HAP-1 (cell line): Measurements from ENCODE around the gene TRIM3.

Experiments used
- DNase-seq, 2 experiments: peaks; one replicate each; pipeline ENCODE4 v3.0.0-alpha.2; 2016 to 2020; ENCODE audit warnings: low spot score in 2 of 2
- H3K27me3 ChIP-seq: fragments of 250-450 bp; sonication (Bioruptor Pico); 2 replicates; pipeline ENCODE4 v1.5.1; 2020; ENCODE audit warnings: low read depth, mild to moderate bottlenecking, moderate library complexity
- H3K36me3 ChIP-seq: fragments of 250-450 bp; sonication (Bioruptor Pico); replicated peaks from 2 replicates; pipeline ENCODE4 v1.5.1; 2020; ENCODE audit warnings: mild to moderate bottlenecking
- H3K4me1 ChIP-seq: fragments of 250-450 bp; sonication (Bioruptor Pico); 2 replicates; pipeline ENCODE4 v1.5.1; 2020; ENCODE audit warnings: mild to moderate bottlenecking
- H3K4me3 ChIP-seq: fragments of 250-450 bp; sonication (Bioruptor Pico); 2 replicates; pipeline ENCODE4 v1.5.1; 2020; ENCODE audit warnings: mild to moderate bottlenecking, moderate library complexity
- H3K9me3 ChIP-seq: fragments of 250-450 bp; sonication (Bioruptor Pico); 2 replicates; pipeline ENCODE4 v1.5.1; 2020; ENCODE audit warnings: mild to moderate bottlenecking, moderate library complexity
- in situ Hi-C: fragments of 300-500 bp; cut with MboI; formaldehyde crosslinking; loops from 3 replicates; pipeline ENCODE4 v1.14.3; 2020; ENCODE audit warnings: low sequenced_read_pairs, inconsistent platforms, mixed read lengths

The TRIM3 gene

DNA sequence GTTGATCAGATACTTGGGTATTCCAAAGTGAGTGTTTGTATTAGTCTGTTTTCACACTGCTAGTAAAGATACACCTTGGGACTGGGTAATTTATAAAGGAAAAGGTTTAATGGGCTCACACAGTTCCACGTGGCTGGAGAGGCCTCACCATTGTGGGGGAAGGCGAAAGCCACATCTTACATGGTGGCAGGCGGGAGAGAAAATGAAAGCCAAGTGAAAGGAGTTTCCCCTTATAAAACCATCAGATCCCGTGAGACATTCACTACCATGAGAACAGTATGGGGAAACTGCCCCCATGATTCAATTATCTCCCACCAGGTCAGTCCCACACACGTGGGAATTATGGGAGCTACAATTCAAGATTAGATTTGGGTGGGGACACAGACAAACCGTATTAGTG, 14.6 kb upstream of the TRIM3 start:
- peaks cover 51% of the 10 kb centered on the region for H3K36me3 ChIP-seq
- H3K9me3 ChIP-seq, result no peaks in the 10 kb centered on the region
- in situ Hi-C loops, result no loop called here
- H3K4me3 ChIP-seq, result no peak overlapping the region
- H3K27me3 ChIP-seq, result no peaks in the 10 kb centered on the region
- no peak for DNase-seq
- no peaks in the 10 kb centered on the region for H3K4me1 ChIP-seq

DNA sequence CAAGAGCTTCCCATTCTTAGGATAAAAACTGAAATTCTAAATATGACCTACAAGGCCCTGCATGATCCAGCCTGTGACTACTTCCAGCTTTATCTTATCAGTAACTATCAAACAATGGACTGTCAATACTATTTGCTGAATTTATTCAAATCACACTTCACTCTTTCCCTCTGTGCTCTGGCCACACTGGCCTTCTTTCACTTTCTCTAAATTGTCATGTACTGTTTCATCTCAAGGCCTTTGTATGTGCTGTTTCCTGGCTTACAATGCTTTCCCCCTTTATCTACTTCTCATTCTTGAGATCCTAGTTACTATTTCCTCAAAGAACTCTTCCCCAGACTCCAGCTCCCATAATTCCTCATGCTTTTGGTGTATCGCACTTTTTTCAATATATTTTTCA, 13.2 kb upstream of the TRIM3 start:
- H3K36me3 ChIP-seq, result peaks cover 64% of the 10 kb centered on the region

DNA sequence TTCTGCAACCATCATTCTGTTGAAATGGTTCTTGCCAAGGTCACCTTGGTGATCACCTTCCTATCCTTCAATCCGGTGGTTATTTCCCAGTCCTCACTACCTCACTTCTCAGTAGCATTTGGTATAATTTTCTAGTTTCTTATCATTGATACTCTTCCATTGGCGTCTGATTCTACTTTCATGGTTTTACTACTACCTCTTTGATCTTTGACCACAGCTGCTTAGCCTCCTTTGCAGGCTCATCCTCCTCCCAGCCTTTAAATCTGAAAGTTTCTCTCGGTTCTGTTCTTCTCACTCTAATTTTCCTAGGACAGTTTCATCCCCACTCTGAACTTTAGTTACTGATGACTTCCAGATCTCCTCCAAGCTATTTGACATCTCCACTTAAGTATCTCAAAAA, 12.5 kb upstream of the TRIM3 start:
- in situ Hi-C loops, result no loop called here
- Histone ChIP-seq H3K4me3 (no peak overlapping the region), H3K27me3 (no peaks in the 10 kb centered on the region), H3K36me3 (peaks cover 64% of the 10 kb centered on the region), H3K4me1 (peaks cover 5% of the 10 kb centered on the region; the same call in 1 of the 2 replicates), H3K9me3 (no peaks in the 10 kb centered on the region)
- no peak for DNase-seq

More for the DNA sequence above, 13.2 kb upstream of the TRIM3 start:
- in situ Hi-C loops, result no loop called here
- Histone ChIP-seq H3K9me3 (no peaks in the 10 kb centered on the region), H3K27me3 (no peaks in the 10 kb centered on the region), H3K4me3 (no peak overlapping the region), H3K4me1 (peaks cover 5% of the 10 kb centered on the region; the same call in 1 of the 2 replicates)
- DNase-seq, result no peak

DNA sequence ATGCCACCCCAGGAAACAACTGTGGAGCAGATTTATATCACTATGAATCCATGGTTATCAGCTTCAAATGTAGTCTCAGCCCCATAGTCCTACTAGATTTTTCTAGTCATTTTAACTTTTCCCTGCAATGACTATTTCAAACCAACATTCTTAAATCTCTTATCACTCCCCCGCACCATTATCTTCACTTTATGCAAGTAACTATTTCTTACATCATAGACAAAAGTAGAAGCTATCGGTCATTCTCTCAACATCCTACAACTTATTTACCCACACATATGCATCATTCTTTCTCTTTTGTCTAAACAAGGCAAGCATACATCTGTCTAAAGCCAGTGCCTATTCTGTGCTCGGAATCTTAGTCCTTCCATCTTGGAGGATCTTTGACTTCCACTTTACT, 11.9 kb upstream of the TRIM3 start:
- Histone ChIP-seq H3K9me3 (no peaks in the 10 kb centered on the region), H3K4me3 (no peak overlapping the region), H3K27me3 (no peaks in the 10 kb centered on the region), H3K4me1 (peaks cover 5% of the 10 kb centered on the region; the same call in 1 of the 2 replicates), H3K36me3 (peaks cover 64% of the 10 kb centered on the region)
- in situ Hi-C loops, result no loop called here
- no peak for DNase-seq

DNA sequence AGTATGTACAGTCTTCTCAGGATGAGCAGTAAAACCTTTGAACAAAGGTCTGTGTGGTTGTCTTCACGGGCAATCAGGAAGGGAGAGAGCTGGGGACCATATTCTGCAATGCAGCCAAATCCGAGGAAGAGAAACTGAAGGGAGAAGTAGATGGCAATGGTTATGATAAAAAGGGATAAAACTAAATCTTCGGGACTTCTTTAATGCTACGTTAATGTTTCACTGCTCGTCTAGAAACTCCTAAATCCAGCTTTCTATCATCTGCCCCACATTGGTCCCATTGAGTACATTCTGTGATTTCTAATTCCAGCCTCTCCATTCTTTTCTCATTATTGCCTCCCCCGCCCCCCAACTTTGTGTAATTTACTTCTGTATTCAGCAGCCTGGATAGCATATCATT, 9.3 kb upstream of the TRIM3 start:
- H3K36me3 ChIP-seq, result peaks cover 77% of the 10 kb centered on the region
- peaks cover 5% of the 10 kb centered on the region; the same call in 1 of the 2 replicates for H3K4me1 ChIP-seq
- no peaks in the 10 kb centered on the region for H3K27me3 ChIP-seq
- DNase-seq, result no peak
- no peak overlapping the region for H3K4me3 ChIP-seq
- H3K9me3 ChIP-seq, result no peaks in the 10 kb centered on the region
- in situ Hi-C loops, result no loop called here

DNA sequence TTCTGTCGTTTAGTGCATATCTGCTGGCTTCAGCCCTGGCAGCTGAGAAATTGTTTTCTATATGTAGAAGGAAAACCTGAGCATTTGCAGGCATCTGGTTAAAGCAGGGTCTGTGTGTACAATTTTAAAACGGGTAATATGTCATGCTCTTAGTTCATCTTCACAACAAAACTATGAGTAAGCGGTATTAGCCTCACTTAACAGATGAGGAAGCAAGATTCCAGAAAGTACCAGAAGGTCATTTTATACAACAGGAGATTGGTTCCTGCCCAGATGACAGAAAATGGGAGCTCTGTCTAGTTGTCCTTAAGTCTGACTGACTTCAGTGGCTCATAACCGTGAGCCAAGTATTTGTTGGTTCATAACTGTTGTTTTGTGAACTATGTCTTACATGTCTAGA, 8.7 kb upstream of the TRIM3 start:
- Histone ChIP-seq H3K4me3 (peak overlapping the region; percentile 77), H3K9me3 (no peaks in the 10 kb centered on the region), H3K4me1 (peaks cover 5% of the 10 kb centered on the region; the same call in 1 of the 2 replicates), H3K27me3 (no peaks in the 10 kb centered on the region), H3K36me3 (peaks cover 77% of the 10 kb centered on the region)
- in situ Hi-C loops, result no loop called here
- no peak for DNase-seq

DNA sequence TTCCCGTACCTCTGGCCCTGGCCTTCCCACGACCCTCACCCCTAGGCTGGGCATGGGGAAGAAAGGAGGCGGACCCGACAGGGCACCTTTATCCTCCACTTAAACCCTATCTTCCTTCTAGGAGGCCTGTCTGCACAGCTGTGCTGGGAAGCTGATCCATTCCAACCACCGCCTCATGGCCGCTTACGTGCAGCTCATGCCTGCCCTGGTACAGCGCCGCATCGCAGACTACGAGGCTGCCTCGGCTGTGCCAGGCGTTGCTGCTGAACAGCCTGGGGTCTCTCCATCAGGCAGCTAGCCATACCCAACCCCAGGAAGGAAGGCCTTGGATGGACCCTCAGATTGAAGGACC, 8.2 kb upstream of the TRIM3 start:
- H3K36me3 ChIP-seq, result peaks cover 77% of the 10 kb centered on the region
- no peaks in the 10 kb centered on the region for H3K27me3 ChIP-seq
- H3K4me1 ChIP-seq, result peaks cover 5% of the 10 kb centered on the region; the same call in 1 of the 2 replicates
- H3K9me3 ChIP-seq, result no peaks in the 10 kb centered on the region
- H3K4me3 ChIP-seq, result peak overlapping the region; percentile 77
- in situ Hi-C loops, result no loop called here
- no peak for DNase-seq

DNA sequence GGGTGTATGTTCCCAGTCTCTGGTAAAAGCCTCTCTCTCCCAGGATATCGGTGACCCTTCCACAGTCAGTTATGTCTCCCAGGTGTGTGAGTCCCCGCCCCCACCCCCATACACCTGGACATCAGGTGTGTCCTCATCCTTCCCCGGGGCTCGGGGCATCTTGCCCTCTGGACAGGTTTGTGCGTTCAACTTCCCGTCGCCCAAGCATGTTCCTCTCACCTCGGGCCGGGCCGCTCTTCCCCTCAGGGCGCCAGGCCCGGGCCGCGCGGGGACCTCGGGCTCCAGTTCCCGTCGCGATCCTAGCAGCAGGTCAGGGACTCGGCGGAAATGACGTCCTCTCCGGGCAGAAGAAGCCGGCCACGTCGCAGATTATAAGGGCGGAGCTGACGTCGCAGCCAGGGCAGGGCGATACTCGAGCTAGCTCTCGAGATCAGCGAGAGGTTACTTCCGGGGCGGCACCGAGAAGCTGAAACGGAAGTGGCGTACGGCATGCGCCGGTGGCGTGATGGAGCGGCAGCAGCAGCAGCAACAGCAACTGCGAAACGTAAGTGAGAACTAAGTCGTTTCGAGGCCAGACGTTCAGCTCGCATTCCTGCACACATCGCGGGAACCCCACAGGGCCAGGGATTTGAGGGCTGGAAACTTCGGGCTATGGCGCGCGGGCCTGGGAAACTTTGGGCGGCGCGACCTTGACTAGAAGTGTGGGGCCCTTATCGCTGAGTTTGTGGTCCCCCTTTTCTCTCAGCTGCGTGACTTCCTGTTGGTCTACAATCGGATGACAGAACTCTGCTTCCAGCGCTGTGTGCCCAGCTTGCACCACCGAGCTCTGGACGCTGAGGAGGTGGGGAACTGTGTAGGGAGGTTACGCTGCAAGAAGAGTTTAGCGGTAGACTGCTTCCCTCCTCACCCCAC, 7.5 kb upstream of the TRIM3 start, which contains the start of the genes ARFIP2 and TIMM10B:
Gene ARFIP2, minus strand, starts transcription at position 320 of the 912 bp plus-strand sequence. CDS start 910 bp downstream, outside the sequence.
Gene TIMM10B, plus strand, starts transcription at position 490 of the 912 bp plus-strand sequence. Its CDS starts 16 bp downstream, at position 506.
- DNase-seq, result peak; percentile 94 to 99
- Histone ChIP-seq H3K36me3 (peaks cover 74% of the 10 kb centered on the region), H3K4me3 (peak within 1 kb of the TSS; percentile 77), H3K4me1 (peaks cover 5% of the 10 kb centered on the region; the same call in 1 of the 2 replicates), H3K9me3 (no peaks in the 10 kb centered on the region), H3K27me3 (no peaks in the 10 kb centered on the region)
- in situ Hi-C loops, result no loop called here

DNA sequence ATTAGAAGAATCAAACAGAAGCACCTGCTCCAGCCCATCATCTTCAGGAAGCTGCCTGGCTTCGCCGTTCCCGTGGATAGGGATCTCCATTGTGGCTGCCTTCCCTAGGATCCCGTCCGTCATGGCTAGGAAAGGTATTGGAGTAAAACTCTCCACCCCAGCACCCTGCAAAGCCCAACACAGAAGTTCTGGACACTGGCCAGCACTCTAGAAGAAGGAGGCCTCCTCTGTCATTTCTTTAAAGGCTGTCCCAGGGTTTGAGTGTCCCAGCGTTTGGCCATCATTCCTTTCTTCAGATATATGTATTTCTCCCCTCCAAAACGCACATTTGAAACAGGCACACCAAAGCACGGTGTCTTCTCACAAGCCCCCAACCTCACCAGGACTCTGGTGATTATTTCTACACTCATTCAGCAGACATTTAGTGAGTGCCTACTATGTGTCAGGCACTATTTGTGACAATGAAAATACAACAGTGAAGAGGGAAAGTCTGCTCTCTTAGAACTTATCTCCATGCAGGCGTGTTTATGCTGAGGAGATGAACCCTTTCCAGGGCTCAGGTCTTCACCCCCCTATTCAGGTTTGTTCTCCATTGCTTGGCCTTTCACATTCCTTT, 6.7 kb upstream of the TRIM3 start:
- no peak for DNase-seq
- Histone ChIP-seq H3K4me3 (peak overlapping the region; percentile 77), H3K4me1 (peaks cover 5% of the 10 kb centered on the region; the same call in 1 of the 2 replicates), H3K27me3 (no peaks in the 10 kb centered on the region), H3K36me3 (peaks cover 65% of the 10 kb centered on the region), H3K9me3 (no peaks in the 10 kb centered on the region)
- in situ Hi-C loops, result no loop called here

DNA sequence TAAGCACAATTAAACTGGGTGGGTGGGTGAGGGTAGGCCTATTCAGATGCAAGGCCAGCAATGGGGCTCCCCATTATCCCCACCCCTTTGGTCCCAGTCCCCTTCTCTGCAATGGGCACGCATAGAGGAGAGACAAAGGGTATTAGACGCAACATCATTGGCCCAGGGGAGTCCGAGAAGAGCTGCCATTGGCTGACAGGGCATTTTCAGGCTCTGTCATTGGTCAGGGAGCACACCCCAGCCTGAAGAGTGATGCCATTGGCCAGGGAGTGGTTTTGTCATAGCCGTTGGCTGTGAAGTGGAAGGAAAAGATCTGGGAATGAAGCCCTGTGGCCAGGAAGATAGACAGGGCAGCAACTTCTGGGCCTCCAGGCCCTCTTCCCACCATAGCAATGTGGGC, 2.8 kb upstream of the TRIM3 start:
- in situ Hi-C loops, result no loop called here
- Histone ChIP-seq H3K4me1 (peaks cover 5% of the 10 kb centered on the region), H3K4me3 (no peak overlapping the region), H3K9me3 (no peaks in the 10 kb centered on the region), H3K27me3 (no peaks in the 10 kb centered on the region), H3K36me3 (peaks cover 31% of the 10 kb centered on the region)
- DNase-seq, result no peak

DNA sequence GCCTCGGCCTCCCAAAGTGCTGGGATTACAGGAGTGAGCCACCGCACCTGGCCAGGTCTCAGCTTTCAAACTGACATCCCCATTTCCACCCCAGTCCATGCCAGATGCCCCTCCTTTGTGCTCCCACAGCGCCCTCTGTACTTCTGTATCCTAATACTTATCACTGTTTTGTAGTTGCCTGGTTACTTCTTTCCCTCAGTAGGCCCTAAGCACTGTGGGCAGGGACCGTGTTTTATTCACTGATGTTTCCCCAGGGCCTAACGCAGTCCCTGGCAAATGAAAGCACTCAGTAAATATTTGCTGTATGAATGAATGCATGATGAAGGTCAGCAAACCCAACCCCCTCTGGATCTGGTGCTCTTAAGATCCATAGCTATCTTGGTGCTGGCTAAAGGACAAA, 2.2 kb upstream of the TRIM3 start:
- H3K4me3 ChIP-seq, result no peak overlapping the region
- in situ Hi-C loops, result no loop called here
- no peak for DNase-seq
- H3K36me3 ChIP-seq, result peaks cover 31% of the 10 kb centered on the region
- no peaks in the 10 kb centered on the region for H3K27me3 ChIP-seq
- peaks cover 5% of the 10 kb centered on the region for H3K4me1 ChIP-seq
- H3K9me3 ChIP-seq, result no peaks in the 10 kb centered on the region

DNA sequence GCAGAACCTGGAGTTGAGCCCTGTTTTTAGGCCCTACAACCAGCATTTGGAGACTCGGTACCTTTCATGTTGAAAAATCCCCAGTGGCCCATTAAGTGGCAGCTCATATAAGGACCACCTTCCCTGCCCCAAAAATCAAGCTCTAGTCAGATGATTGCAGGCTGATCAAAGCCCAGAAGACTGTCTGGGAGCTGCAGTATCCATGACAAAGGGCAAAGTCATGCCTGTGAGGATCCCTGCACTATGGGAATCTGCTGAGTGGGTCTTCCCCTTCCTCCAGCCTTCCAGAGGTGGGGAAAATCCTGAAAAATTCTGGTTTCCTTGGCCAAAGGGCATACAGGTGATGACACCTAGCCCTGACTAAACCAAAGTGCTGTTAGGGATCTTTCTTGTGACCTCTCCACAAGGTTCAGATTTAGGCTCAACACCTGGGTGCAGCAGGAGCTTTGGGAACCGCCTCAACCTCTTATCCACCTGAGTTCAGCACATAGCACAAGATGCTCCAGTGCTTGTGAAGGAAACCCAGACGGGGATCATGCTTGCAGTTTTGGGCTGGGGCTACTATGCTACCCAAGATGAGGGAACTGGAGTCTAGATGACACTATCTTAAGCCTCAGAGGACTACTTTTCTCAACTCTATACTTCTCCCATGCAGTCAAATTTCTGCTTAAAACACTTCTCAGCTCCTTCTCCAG, 1.2 kb upstream of the TRIM3 start:
- in situ Hi-C loops, result no loop called here
- Histone ChIP-seq H3K36me3 (peaks cover 31% of the 10 kb centered on the region), H3K27me3 (no peaks in the 10 kb centered on the region), H3K4me1 (peaks cover 5% of the 10 kb centered on the region), H3K4me3 (no peak overlapping the region), H3K9me3 (no peaks in the 10 kb centered on the region)
- no peak for DNase-seq

DNA sequence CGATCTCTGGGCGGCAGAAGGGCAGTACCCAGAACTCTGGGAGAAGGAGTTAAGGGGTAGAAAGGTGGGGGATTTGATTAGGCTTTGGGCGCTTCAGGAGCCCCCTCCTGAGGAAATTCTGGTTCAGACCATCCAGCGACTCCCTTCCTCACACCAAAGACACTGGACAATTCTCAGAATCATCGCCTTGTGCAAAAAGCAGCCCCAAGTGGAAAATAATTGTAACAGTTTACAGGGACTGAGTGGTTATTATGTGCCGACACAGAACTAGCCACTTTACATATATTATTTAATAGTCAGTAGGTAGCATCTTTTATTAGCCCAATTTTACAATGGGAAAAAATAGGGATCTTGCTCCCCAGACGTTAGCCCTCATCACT, 662 bp upstream of the TRIM3 start:
- no peak for DNase-seq
- Histone ChIP-seq H3K9me3 (no peaks in the 10 kb centered on the region), H3K4me1 (peaks cover 8% of the 10 kb centered on the region), H3K27me3 (no peaks in the 10 kb centered on the region), H3K4me3 (peak overlapping the region; percentile 46), H3K36me3 (peaks cover 28% of the 10 kb centered on the region)
- in situ Hi-C loops, result no loop called here
